Uterus (tissue), 2 donors: ENCODE results near the gene IFNA16.

Experiments
- POLR2A ChIP-seq, 2 donors: fragments of 450-650 bp; IDR thresholded peaks; one replicate each; pipeline ENCODE4 v1.6.1; 2016; ENCODE audit warnings: antibody characterized with exemption in 2 of 2, mild to moderate bottlenecking in 1 of 2, moderate library complexity in 1 of 2
- TF ChIP-seq, protein P1 (sequence below), 4 experiments: fragments of 200-600 bp in 2 of 4; fragments of 450-650 bp in 2 of 4; sonication (generic) in 2 of 4; IDR thresholded peaks; one replicate each; pipeline ENCODE4 v1.5.1; 2016 to 2019; ENCODE audit warnings: antibody characterized with exemption in 4 of 4, mild to moderate bottlenecking in 2 of 4, moderate library complexity in 1 of 4

GRCh38 chr9:21233258-21233657 lies 16.1 kb upstream of the IFNA16 start:
- TF ChIP-seq POLR2A (IDR thresholded peaks at IDR 0.05) = no peak
- TF ChIP-seq, protein P1, sequence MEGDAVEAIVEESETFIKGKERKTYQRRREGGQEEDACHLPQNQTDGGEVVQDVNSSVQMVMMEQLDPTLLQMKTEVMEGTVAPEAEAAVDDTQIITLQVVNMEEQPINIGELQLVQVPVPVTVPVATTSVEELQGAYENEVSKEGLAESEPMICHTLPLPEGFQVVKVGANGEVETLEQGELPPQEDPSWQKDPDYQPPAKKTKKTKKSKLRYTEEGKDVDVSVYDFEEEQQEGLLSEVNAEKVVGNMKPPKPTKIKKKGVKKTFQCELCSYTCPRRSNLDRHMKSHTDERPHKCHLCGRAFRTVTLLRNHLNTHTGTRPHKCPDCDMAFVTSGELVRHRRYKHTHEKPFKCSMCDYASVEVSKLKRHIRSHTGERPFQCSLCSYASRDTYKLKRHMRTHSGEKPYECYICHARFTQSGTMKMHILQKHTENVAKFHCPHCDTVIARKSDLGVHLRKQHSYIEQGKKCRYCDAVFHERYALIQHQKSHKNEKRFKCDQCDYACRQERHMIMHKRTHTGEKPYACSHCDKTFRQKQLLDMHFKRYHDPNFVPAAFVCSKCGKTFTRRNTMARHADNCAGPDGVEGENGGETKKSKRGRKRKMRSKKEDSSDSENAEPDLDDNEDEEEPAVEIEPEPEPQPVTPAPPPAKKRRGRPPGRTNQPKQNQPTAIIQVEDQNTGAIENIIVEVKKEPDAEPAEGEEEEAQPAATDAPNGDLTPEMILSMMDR (IDR thresholded peaks at IDR 0.05) = no peak
